Measurements from ENCODE around the gene BAIAP3. TPM values are rescaled to one million over a fixed set of nuclear protein-coding genes. Genes with fewer than 3 reads are reported as not detected.

BAIAP3 gene
- total and polyA plus RNA-seq, 10 of the 15 experiments (the other 5 are each of a cell fraction or from before 2014, with no cell fraction given) = 0.03 to 0.56 (median 0.17) TPM; not detected in 3

DNA sequence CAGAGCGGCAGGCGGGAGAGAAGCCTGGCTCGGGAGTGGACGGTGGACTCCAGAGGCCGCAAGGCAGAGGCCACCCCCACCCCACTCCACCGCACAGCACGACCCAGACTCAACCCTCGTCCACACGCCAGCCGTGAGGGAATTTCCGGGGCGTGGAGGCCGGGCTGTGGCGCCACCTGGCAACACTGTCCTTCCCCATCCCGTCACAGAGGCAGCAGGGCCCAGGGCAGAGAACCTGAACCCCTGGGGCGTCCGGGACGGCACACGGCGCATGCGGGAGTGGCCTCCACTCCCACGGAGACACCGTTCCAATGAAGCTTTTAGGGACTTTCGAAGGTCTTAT, 41.8 kb downstream of the BAIAP3 start:
- no peaks in the 10 kb centered on the region for H3K9me3 ChIP-seq (replicated peaks; ENCODE audit: control insufficient read depth, insufficient read depth, low read length)
- ChIA-PET SMC1A (ENCODE audit: uncharacterized antibody, unreplicated experiment) (no interaction called here), CTCF (no interaction called here), POLR2A (no interaction called here), RAD21 (ENCODE audit: unreplicated experiment) (no interaction called here)
- DNase-seq (ENCODE audit: low read depth, low spot score) (no peak), FAIRE-seq (no peak), ATAC-seq (no peak)
- no TSS peak for BruUV-seq (replicated peaks)
- H2AFZ ChIP-seq (ENCODE audit: control insufficient read depth, low read depth, low read length) = no peak overlapping the region
- no peak for TF ChIP-seq CEBPB (IDR thresholded peaks at IDR 0.05; ENCODE audit: borderline replicate concordance in 1 of 2, low read depth in 2 of 2, low read length in 2 of 2)
- no peak for TF ChIP-seq BCL11A (IDR thresholded peaks at IDR 0.05; ENCODE audit: low read depth, low read length)
- no peak for TF ChIP-seq SIN3A (IDR thresholded peaks at IDR 0.05; ENCODE audit: low read depth, low read length)
- TF ChIP-seq SMAD5 (IDR thresholded peaks at IDR 0.05; ENCODE audit: low read depth) = no peak
- no peak for TF ChIP-seq SREBF1 (IDR thresholded peaks at IDR 0.05; ENCODE audit: low read length)
- TF ChIP-seq TAF1 (IDR thresholded peaks at IDR 0.05; ENCODE audit: borderline replicate concordance, low read depth, low read length) = no peak
- TF ChIP-seq, protein P1, sequence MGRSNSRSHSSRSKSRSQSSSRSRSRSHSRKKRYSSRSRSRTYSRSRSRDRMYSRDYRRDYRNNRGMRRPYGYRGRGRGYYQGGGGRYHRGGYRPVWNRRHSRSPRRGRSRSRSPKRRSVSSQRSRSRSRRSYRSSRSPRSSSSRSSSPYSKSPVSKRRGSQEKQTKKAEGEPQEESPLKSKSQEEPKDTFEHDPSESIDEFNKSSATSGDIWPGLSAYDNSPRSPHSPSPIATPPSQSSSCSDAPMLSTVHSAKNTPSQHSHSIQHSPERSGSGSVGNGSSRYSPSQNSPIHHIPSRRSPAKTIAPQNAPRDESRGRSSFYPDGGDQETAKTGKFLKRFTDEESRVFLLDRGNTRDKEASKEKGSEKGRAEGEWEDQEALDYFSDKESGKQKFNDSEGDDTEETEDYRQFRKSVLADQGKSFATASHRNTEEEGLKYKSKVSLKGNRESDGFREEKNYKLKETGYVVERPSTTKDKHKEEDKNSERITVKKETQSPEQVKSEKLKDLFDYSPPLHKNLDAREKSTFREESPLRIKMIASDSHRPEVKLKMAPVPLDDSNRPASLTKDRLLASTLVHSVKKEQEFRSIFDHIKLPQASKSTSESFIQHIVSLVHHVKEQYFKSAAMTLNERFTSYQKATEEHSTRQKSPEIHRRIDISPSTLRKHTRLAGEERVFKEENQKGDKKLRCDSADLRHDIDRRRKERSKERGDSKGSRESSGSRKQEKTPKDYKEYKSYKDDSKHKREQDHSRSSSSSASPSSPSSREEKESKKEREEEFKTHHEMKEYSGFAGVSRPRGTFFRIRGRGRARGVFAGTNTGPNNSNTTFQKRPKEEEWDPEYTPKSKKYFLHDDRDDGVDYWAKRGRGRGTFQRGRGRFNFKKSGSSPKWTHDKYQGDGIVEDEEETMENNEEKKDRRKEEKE (IDR thresholded peaks at IDR 0.05) = no peak
- TF ChIP-seq CHD2 (IDR thresholded peaks at IDR 0.05; ENCODE audit: borderline replicate concordance, low read depth, low read length) = no peak
- TF ChIP-seq ZNF274 (IDR thresholded peaks at IDR 0.05; ENCODE audit: insufficient read depth, insufficient read length) = no peak
- no peak for TF ChIP-seq PBX3 (IDR thresholded peaks at IDR 0.05; ENCODE audit: insufficient replicate concordance, low read depth, low read length)
- no peak for TF ChIP-seq MEF2B (IDR thresholded peaks at IDR 0.05; ENCODE audit: partially characterized antibody, poor library complexity, severe bottlenecking)
- peaks cover 18% of the 10 kb centered on the region for H3K79me2 ChIP-seq (ENCODE audit: control insufficient read depth, insufficient read depth, low read length)
- in situ Hi-C loops (cut with MboI) (no loop called here), intact Hi-C loops (cut with micrococcal nuclease; ENCODE audit: unreplicated experiment) (no loop called here)
- peaks cover 8% of the 10 kb centered on the region; the same call in 1 of the 2 replicates for H3K4me1 ChIP-seq (ENCODE audit: control insufficient read depth, insufficient read depth, low read length)
- no peaks in the 10 kb centered on the region; a peak in 2 of 4 replicates for H3K36me3 ChIP-seq (ENCODE audit: control insufficient read depth in 2 of 2, insufficient read depth in 2 of 2, low read length in 1 of 2)
- no peak overlapping the region for H3K27ac ChIP-seq (ENCODE audit: control insufficient read depth, insufficient read depth)
- 94% methylated on average over 24 of the region's 24 CpGs for WGBS (ENCODE audit: insufficient coverage, insufficient replicate concordance, low lambda C conversion rate, missing lambda C conversion rate)
- H3K27me3 ChIP-seq (replicated peaks in 1 of 2; ENCODE audit: control insufficient read depth in 2 of 2, insufficient read depth in 2 of 2, low read length in 1 of 2) = no peaks in the 10 kb centered on the region
- no peak overlapping the region for H3K9ac ChIP-seq (ENCODE audit: control insufficient read depth, insufficient read depth, low read length)
- H3K4me2 ChIP-seq (ENCODE audit: control insufficient read depth, insufficient read depth) = no peak overlapping the region
- H4K20me1 ChIP-seq (ENCODE audit: control insufficient read depth, insufficient read depth) = no peaks in the 10 kb centered on the region
- no peak overlapping the region for H3K4me3 ChIP-seq
